Measurements from ENCODE around the gene ALLC. TPM values are rescaled to one million over a fixed set of nuclear protein-coding genes. Genes with fewer than 3 reads are reported as not detected.
"Not testable (repeated sequence)": the region's sequence is repeated elsewhere in the genome, so short reads cannot be mapped to it uniquely, and the experiment has no call there.

Gene ALLC
- total RNA-seq, 1 donor from 2014 or later: under 0.01 TPM

DNA sequence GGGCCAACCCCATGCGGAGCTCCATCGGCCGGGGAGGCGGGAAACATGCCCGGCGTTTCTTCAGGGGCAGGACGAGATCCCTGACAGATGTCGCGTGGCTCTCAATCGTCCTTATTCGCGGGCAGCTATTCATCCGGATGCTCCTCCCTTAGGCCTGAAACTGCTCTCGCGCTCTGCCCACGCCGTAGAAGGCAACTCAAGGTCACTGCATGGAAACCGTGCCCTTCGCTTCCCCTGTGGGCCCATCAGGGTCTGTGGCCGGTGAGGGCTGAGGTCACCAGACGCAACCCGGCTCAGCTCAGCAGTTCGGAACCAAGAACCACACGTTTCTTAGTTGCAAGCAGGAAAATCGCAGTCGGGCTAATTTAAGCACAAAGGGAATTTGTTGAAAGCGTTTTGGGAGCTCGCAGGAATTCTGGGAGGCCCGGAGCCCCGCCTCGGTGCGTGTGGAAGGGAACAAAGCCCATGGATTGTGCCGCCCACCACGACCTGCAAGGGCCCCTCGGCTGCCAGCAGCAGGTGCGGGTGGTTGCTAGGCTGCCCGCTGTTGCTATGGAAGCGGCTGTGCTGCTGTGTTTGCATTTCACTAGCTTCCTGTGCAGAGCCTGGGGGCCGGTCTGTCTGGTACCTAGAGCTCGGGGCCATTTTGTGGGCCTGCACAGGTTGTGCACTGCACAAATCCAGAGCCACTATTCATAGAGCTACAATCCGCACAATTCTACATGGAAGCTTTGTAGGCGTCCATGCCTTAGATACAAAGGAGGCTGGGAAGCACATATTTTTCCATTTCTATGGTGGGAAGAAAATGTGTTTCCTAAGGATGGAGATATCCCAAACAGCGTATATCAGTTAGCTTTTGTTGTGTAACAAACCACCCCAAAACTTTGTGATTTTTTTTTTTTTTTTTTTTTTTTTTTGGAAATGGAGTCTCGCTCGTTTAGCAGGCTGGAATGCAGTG is 6.0 kb upstream of the ALLC start:
- peak; percentile 49 to 58 for DNase-seq (ENCODE audit: low spot score in 2 of 2)
- FAIRE-seq: no peak

DNA sequence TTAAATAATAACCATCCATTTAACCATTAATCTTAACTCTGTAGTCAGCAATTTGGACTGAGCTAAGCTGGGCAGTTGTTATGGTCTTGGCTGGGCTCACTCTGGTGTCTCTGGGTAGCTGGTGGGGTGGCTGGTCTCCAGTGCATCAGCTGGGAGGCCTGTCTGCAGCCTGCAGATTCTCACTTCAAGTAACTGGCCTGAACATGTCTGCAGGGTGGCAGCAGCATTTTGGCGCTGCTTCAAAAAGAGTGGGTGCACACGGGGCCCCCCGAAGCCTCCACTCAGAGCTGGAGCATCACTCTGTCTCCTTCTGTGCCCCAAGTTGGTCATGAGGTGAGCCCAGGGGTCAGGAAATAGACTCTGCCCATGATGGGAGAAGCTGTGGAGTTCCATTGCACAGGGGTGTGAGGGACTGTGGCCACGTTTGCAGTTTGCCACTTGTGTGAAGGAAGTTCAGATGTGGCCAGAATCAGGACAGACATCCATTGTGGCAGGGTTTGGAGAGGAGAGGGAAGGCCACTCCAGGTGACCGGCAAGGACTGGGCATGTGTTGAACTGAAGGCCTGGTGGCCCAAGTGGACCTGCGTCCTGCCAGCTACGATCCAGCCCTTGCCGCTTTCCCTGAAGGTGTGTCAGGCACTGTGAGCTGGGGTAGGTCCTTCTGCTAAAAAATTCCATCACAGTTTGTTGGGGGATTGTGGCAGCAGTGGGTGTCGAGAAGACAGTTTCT is 4.9 kb upstream of the ALLC start:
- no peak for FAIRE-seq
- no peak for DNase-seq (ENCODE audit: low spot score in 2 of 2)

DNA sequence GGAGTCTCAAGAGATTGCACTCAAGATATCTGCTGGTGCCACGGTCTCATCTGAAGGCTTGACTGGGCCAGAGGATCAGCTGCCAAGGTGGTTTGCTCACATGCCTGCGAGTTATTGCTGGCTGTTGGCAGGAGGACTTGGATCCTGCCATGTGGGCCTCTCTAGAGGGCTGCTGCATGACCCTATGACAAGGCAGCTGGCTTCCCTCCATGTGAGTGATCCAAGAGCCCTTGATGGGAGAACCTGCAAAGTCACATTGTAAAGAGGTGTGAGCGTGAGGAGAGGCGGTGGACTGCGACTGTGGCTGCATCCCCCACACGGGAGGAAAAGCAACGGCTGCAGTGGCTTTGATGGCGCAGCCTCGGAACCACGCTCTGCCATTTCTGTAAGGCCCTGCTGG is 4.0 kb upstream of the ALLC start:
- DNase-seq (ENCODE audit: low spot score in 2 of 2) (no peak), FAIRE-seq (no peak)

DNA sequence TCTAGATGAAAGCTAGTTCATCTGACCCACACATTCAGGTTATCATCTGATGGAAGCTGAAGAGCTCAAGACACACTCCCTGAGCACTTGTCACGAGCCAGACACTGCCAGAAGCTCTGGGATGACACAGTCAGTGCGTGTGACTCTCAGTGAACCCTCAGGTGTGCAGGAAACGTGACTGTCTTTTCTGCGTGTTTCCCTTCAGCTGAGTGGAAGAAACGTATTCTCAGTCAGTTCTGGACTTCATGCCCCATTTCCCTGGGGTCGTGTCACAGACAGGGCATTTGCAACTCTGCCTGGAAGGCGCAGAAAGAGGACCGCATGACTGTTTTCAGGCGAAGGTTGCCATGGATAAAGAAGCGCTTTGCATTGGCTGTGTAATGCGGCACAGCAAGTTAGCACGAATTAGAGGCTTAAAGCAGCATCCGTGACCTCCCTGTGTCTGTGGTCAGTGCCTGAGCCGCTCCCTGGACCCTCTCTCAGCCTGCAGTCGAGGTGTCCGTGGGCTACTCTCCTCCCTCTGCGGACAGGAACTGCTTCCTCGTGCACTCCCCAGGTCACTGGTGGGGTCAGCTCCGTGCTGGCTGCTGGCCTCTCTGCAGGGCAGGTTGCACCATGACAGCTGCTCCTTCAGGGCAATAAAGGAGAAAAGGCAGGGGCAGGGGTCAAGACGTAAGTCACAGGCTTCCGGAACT is 3.3 kb upstream of the ALLC start:
- FAIRE-seq (no peak), DNase-seq (ENCODE audit: low spot score in 2 of 2) (no peak)

DNA sequence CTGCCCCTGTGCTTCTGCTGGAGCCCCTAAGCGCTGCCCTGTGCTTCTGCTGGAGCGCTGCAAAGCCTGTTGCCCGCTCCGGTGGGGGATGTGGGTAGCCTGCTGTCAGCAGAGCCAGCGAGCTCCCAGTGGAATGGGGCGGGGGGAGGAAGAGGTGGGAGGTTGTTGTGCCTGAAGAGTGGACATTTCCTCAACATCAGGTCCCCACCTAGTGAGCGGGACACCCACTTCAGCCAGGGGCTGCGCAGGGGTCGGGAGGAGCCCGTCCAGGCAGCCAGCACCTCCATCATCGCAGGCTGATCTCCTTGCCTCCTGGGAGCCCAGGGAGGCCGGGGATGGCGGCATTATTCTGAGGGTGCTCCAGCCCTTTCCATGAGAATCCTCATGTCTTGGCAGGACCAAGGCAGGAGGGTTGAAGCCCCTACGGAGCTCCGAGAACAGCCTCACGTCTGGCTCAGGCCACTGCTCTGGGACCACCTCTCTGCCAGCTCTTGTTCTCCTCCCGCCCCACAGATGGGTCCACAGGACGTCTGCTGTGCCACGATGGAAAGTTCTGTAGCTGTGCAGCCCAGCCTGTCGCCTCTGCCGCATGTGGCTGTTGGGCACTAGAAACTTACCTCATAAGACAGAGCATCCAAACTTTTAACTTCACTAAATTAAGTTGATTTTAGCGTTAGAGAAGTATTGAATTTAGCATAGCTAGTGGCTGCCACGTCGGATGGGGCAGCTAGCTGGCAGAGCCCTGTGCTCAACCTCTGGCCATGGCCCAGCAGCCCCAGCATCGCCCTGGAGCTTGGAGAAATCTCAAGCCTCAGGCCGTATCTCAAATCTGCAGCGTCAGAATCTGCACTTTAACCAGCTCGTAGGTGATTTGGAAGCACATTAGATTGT is 1.9 kb upstream of the ALLC start:
- no peak for DNase-seq (ENCODE audit: low spot score in 2 of 2)

DNA sequence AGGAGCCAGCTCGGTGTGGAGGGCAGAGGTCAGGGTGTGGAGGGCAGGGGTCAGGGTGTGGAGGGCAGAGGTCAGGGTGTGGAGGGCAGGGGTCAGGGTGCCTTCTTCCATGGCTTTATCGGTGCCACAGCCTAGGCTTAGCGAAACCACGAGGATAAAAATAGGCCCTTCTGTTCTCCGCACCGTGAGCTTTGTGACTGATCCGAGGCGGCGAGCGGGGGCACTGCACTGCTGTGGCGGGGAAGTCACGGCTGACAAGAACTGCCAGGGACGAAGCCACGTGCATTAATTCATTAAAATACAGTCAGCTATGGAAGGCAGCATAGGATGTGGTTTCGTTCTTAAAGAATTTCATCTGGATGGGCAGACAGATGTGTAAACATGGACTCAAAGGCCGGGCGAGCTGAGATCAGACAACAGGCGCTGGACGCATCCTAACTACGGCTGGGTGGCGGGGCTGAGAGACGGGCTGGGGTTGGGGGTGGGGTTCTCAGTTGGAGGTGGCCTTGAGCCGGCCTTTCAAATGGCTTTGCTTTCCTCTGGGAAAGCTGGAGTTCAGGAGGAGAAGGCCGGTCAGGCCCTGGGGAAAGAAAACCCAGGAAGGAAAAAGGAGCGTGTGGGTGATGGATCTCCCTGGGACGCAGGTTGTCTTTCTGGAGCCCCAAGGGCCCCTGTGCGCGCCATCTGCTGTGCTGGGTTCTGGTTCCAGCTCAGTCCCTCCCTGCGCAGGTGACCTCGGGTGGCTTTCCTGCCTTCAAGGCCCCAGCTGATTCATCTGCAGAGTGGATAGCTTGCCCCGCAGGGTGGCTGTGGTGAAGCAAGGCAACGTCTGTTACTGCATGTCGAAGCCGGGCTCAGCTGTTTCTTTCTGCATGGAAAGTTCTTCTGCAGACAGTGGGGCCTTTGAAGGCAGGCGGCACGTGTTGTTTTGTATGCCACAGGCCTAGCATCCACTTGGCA is 958 bp upstream of the ALLC start:
- DNase-seq (ENCODE audit: low spot score in 2 of 2) (no peak), FAIRE-seq (no peak)

More for the DNA sequence above, 1.9 kb upstream of the ALLC start:
- FAIRE-seq: no peak

DNA sequence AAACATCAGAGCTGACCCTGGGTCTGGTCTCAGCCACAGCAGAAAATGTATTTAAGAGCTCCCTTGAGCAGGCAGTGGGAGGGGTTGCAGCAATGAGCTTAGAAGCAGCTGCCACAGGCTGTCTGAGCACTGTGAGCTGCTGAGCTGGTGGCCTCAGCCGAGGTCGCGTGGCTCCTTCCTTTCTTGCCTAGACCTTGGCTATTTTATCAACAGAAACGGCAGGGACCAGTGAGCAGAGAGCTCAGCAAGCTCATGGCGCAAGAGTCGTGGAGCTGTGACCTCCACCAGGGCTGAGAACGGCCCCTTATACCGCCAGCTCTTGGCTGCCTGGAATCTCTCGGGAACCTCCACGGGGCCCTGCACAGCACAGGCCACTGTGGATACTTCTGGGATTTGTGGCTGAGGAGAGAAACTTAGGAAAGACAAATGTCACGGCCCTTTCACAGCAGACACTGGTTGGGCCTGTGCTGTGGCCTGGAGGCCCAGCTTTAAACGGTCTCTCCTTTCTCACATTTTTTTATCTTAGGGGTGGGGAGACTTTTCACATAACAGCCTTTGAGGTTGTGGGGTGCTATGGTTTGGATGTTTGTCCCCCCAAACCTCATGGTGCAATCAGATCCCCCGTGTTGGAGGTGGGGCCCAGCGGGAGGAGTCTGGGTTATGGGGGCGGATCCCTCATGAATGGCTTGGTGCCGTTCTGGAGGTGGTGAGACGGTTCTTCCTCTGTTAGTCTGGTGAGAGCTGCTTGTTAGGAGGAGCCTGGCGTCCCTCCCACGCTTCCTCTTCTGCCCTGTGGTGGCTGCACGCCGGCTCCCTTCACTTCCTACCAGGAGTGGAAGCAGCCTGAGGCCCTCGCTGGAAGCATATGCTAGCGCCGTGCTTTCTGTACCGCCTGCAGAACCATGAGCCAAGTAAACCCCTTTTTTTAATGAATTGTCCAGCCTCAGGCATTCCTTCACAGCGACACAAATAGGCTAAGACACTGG is 1.7 kb downstream of the ALLC start:
- DNase-seq (ENCODE audit: low spot score in 2 of 2): no peak
- no peak for FAIRE-seq

DNA sequence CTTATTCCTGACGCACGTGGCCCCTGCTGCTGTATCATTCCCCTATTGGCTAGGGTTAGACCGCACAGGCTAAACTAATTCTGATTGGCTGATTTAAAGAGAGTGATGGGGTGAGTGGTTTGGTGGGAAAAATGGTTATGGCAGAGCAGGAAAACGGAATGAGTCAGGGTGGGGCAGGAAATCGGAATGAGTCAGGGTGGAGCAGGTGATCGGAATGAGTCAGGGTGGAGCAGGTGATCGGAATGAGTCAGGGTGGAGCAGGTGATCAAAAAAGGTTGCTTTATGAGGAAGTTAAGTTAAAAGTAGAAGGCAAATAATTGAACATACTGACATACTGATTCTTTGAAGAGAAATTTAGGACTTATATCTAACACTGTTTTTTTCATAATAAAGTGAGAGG is 2.6 kb downstream of the ALLC start:
- FAIRE-seq; DNase-seq (ENCODE audit: low spot score in 2 of 2): not testable (repeated sequence)

DNA sequence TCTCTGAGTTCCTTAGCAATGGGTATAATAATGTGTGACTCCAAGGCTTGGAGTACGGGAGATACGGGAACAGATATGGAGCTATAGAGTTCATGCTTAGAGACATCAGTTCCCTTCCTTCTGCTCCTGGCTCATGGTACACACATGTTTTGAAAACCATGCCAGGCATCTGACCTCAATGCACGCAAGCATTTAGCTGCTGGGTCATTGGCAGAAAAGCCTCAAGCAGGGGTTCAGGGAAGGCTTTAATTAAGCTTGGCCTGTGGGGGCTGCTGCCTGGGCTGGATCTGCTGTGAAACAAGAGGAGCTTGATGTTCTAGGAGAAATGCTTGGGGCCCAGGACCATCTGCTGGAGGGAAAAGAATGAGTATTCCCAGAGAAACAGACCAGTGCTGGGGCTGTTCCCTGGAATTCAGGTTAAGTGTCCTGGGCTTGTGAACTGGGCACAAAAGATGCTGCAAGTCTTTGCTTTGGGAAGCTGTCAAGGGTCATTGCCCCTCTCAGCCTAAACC is 3.2 kb downstream of the ALLC start:
- DNase-seq (ENCODE audit: low spot score in 2 of 2): no peak
- FAIRE-seq: no peak

DNA sequence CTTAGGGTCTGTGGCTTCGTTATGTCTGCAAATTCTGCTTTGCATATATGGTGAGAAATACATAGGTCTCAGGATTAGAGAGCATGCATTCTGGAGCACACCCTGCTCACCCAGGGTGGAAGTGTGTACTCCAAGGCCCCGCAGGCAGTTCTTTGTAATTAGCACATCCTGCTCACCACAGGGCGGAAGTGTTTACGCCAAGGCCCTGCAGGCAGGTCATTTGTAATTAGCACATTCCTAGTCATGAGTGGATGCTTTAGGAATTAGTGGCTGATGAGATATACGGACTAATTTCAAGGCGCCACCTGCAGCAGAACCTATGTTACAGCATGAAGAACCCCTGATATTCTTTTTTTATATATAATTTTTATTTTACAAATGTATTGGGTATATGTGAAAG is 4.2 kb downstream of the ALLC start:
- no peak for DNase-seq (ENCODE audit: low spot score in 2 of 2)

DNA sequence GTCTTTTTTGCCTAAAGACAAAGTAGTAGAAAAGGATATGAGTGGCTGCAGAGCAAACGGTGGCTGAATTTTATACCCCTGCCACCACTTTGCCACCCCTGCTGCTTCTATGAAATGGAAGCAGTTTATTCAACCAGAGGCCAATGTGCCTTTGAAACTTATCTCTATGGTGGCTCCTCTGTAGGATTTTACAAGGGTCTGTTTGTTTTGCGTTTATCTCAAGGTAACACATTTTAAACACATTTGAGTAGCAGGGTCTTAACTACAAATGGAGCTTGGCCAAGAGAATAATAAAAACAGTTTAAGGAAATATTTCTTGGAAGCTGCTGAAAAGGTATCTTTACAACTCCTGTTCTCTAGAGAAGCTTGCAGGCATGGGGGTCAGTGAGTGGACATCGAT is 6.1 kb downstream of the ALLC start:
- FAIRE-seq (no peak), DNase-seq (ENCODE audit: low spot score in 2 of 2) (no peak)

More for the DNA sequence above, 4.2 kb downstream of the ALLC start:
- no peak for FAIRE-seq

DNA sequence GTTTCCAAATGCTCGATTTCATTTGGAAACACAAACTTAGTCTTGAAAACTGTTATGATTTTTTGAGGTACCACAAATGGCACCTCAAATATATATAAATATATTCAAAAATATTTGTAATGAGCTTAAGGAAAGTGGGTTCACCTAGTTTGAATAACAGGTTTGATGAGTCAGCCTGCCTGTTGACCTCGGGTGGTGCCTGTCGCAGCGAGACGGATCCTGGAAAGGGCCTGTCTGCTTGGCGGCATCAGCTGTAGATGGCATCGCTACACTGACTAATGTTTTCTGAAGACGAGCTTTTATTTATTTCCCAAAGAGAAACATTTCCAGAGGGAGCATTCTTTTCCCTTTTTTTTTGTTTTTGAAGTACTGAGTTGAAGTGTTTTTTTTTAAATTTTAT is 6.9 kb downstream of the ALLC start:
- FAIRE-seq: no peak
- no peak for DNase-seq (ENCODE audit: low spot score in 2 of 2)

DNA sequence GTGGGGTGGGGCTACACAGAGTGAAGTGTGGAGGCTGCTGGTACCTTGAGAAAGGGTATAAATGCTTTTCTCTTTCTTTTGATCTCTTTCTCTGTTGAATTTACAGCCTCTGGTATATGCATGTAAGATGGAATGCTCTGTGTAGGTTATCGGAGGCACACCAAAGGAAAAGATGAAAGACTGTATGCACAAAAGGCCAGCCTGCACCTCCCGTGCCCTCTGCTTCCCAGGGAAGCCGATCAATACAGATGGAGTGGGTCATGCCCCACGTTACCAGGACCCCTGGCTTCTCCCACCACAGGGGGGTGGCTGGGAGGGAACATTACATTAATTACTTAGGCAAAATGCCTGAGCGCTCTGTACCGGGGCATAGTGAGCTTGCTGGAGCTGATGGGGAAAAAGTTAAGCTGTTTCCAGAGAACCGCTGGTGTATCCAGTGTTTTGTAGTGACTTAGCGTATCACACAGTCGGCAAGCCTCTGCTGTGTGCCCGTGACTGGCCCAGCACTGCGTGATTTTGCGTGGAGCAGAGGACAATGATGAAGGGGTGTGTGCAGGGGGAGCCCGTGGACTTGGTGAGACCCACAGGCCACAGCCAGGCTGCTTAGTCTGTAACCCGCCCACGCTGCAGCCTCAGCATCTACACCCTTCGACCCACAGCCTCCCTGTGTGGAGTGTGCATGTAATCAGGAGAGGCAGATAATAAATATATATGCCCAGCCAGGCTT is 8.0 kb downstream of the ALLC start:
- FAIRE-seq: no peak
- DNase-seq (ENCODE audit: low spot score in 2 of 2): no peak

DNA sequence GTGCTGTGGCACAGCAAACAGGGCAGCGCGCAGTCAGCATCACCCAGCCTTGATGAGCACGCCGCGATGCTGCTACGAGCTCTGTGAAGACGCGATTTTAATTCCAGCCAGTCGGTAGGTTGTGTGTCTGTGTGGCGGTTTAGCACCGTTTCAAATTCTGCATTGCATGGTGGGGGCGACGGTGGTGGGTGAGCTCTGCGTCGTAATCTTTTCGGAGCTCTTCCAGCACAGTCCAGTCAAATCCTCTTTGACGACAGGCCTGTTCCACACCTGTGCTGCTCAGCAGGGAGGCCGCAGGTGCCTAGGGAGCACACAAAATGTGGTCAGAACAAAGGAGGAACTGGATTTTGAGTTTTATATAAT is 8.6 kb downstream of the ALLC start:
- DNase-seq (ENCODE audit: low spot score in 2 of 2) (no peak), FAIRE-seq (no peak)

DNA sequence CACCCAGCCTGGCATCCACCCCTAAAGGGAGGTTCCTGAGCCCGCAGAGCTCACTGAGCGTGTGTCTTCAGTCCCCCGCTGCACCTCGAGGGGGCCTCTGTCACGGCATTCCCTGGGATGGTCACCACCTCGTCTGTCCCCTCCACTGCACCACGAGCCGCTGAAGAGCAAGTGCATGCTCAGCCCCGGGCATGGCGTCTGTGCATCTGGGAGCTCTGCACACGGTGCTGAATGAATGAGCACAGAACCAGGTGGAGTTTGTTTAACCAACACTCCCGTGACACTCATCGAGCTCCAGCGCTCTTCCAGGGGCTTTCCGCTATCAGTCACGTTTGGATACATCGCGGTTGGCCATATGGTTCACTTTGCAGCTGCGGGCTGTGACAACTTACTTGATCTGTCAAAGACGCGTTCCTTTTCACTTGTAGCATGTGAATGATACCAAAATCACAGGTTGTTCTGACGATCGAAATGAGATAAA is 9.2 kb downstream of the ALLC start:
- FAIRE-seq (no peak), DNase-seq (ENCODE audit: low spot score in 2 of 2) (no peak)

DNA sequence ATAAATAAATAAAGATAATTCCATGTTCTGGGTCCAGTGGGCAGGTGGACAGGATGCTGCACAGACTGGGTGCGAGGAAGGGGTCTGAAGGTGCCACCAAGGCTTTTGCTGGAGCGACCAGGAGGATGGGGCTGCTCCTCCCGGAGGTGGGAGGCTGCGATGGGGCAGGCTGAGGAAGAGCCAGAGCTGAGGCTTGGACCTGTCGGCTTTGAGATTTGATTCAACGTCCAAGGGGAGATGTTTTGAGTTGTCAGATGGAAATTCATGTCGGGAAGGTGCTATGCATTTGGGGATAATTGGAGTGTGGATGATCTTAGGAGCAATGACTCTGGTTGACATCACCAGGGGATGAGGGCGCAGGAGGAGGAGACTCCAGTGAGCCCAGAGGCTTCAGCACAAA is 11.7 kb downstream of the ALLC start:
- no peak for DNase-seq (ENCODE audit: low spot score in 2 of 2)
- no peak for FAIRE-seq

DNA sequence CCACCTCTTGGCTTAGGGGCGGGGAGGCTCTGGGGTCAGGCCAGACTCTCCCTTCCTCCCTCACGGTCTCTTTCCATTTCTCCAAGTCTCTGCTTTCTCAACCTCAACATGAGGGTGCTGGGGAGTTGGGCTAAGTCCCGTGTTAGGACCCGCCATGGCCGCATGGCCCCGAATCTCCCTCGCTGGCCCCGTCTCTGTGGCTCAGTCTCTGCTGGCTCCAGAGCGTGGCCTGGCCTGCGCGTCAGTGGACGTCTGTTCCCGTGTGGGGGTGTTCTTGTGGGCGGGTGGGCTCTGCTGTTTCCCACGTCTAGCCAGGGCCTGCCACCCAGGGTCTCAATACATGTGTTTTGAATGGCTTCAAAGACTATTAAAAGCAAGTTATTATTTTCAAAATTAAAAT is 12.4 kb downstream of the ALLC start:
- FAIRE-seq (no peak), DNase-seq (ENCODE audit: low spot score in 2 of 2) (no peak)

Data from frontal cortex (tissue), 4 donors.